ENCODE data around the gene EPG5. TPM values are rescaled to one million over a fixed set of nuclear protein-coding genes. Genes with fewer than 3 reads are reported as not detected.

The EPG5 gene
- total and polyA plus RNA-seq, 9 of the 15 experiments (the other 6 are each of a cell fraction or from before 2014, with no cell fraction given): 1.3 to 10.7 (median 5.2) TPM

DNA sequence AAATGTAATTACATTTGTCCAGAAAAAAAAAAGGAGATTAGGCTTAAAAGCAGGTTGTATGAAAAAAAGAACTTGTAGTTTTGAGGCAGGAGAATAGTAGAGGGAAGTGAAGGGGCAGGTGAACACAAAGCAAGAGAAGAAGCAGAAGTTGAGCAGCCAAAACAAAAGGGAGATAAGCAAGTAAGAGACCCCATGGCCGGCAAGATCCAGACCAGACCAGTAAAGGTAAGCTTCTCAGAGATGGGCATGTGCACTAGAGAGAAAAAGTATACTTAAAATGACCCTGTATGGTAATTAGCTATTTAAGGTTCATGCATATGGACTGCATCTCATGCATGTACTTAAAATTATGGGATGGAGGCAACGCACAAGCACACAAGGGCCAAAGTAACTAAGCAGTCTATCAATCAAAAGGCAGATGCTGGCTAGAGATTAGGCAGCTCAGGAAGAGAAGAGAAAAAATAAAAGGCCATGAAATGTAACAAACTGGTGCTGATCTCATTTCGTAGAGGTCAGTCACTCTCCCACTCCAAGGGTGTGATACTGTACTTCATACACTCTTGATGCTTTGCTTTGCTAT is 132.0 kb downstream of the EPG5 start:
- Histone ChIP-seq H3K9ac (ENCODE audit: insufficient read depth in 1 of 2, low read depth in 2 of 2, low read length in 2 of 2) (no peak overlapping the region), H3K79me2 (ENCODE audit: control insufficient read depth, insufficient read depth, low read length) (no peaks in the 10 kb centered on the region), H3K4me1 (replicated peaks in 1 of 2; ENCODE audit: control insufficient read depth in 2 of 2, insufficient read depth in 2 of 2, low read length in 2 of 2) (peaks cover 0 to 3% of the 10 kb centered on the region in 2 experiments; a peak in 4 of 5 replicates), H2AFZ (ENCODE audit: low read depth, low read length) (no peak overlapping the region), H3K4me2 (ENCODE audit: insufficient read depth, low read length) (no peak overlapping the region), H3K27ac (ENCODE audit: extremely low read depth, low read depth, low read length) (no peak overlapping the region), H4K20me1 (replicated peaks; ENCODE audit: control insufficient read depth, insufficient read depth, low read length) (no peaks in the 10 kb centered on the region), H3K36me3 (ENCODE audit: control insufficient read depth, insufficient read depth, low read length) (no peaks in the 10 kb centered on the region), H3K4me3 (no peak overlapping the region), H3K9me1 (ENCODE audit: control insufficient read depth, insufficient read depth, low read length) (no peaks in the 10 kb centered on the region), H3K9me3 (replicated peaks; ENCODE audit: control insufficient read depth, insufficient read depth, low read depth, low read length) (no peaks in the 10 kb centered on the region), H3K27me3 (ENCODE audit: control insufficient read depth in 2 of 2, insufficient read depth in 2 of 2, low read length in 2 of 2) (peaks cover 0 to 19% of the 10 kb centered on the region in 2 experiments; a peak in 3 of 5 replicates)
- BruUV-seq (replicated peaks): no TSS peak
- ATAC-seq (no peak; the same call in 2 of the 3 replicates), FAIRE-seq (no peak), DNase-seq (ENCODE audit: extremely low read depth in 1 of 4, low spot score in 3 of 4) (no peak)
- intact Hi-C loops (cut with micrococcal nuclease) (loop anchor here (5.0 to 10.0 kb wide), 2 partner anchors 110 to 168 kb away; partner anchors contain the start of gene SLC14A1), in situ Hi-C loops (cut with MboI) (no loop called here)
- ChIA-PET CTCF (ENCODE audit: low intra/inter-chr PET ratio) (no interaction called here), POLR2A (interaction anchor here (0.6 to 1.7 kb wide), 3 partner anchors 12 to 450 kb away, joined by 3 to 4 read pairs (median 4); no protein-coding TSS in a partner anchor)
- 0% methylated on average over 3 of the region's 3 CpGs for WGBS (ENCODE audit: insufficient coverage, low coverage, missing lambda C conversion rate)
- TF ChIP-seq KLF16 (IDR thresholded peaks at IDR 0.05): peak; percentile 64
- no peak for TF ChIP-seq NFYB (IDR thresholded peaks at IDR 0.05; ENCODE audit: extremely low read depth, insufficient read length)
- peak; percentile 14; the same call in 1 of the 2 replicates for TF ChIP-seq TEAD4 (IDR thresholded peaks at IDR 0.05; ENCODE audit: low read length)
- TF ChIP-seq TEAD4 (CRISPR knock-in tag; IDR thresholded peaks at IDR 0.05; ENCODE audit: borderline replicate concordance): no peak
- TF ChIP-seq SMARCA5 (IDR thresholded peaks at IDR 0.05): no peak
- TF ChIP-seq, protein P1, sequence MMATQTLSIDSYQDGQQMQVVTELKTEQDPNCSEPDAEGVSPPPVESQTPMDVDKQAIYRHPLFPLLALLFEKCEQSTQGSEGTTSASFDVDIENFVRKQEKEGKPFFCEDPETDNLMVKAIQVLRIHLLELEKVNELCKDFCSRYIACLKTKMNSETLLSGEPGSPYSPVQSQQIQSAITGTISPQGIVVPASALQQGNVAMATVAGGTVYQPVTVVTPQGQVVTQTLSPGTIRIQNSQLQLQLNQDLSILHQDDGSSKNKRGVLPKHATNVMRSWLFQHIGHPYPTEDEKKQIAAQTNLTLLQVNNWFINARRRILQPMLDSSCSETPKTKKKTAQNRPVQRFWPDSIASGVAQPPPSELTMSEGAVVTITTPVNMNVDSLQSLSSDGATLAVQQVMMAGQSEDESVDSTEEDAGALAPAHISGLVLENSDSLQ (IDR thresholded peaks at IDR 0.05): peak; percentile 78
- TF ChIP-seq, protein P2, sequence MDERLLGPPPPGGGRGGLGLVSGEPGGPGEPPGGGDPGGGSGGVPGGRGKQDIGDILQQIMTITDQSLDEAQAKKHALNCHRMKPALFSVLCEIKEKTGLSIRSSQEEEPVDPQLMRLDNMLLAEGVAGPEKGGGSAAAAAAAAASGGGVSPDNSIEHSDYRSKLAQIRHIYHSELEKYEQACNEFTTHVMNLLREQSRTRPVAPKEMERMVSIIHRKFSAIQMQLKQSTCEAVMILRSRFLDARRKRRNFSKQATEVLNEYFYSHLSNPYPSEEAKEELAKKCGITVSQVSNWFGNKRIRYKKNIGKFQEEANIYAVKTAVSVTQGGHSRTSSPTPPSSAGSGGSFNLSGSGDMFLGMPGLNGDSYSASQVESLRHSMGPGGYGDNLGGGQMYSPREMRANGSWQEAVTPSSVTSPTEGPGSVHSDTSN (CRISPR knock-in tag; IDR thresholded peaks at IDR 0.05; ENCODE audit: low read depth): no peak
- TF ChIP-seq, protein P2 (tag; conservative IDR thresholded peaks at IDR 0.05; ENCODE audit: low read depth): peak; percentile 84
- peak; percentile 73 for TF ChIP-seq MEIS2 (IDR thresholded peaks at IDR 0.05; ENCODE audit: partially characterized antibody)
- TF ChIP-seq ZNF280A (IDR thresholded peaks at IDR 0.05; ENCODE audit: low read depth, partially characterized antibody): no peak
- TF ChIP-seq ARID1B (IDR thresholded peaks at IDR 0.05): peak; percentile 34; the same call in 1 of the 2 replicates
- TF ChIP-seq ZNF668 (CRISPR knock-in tag; IDR thresholded peaks at IDR 0.05): no peak
